ENCODE data around the gene ZIC1.

DNA sequence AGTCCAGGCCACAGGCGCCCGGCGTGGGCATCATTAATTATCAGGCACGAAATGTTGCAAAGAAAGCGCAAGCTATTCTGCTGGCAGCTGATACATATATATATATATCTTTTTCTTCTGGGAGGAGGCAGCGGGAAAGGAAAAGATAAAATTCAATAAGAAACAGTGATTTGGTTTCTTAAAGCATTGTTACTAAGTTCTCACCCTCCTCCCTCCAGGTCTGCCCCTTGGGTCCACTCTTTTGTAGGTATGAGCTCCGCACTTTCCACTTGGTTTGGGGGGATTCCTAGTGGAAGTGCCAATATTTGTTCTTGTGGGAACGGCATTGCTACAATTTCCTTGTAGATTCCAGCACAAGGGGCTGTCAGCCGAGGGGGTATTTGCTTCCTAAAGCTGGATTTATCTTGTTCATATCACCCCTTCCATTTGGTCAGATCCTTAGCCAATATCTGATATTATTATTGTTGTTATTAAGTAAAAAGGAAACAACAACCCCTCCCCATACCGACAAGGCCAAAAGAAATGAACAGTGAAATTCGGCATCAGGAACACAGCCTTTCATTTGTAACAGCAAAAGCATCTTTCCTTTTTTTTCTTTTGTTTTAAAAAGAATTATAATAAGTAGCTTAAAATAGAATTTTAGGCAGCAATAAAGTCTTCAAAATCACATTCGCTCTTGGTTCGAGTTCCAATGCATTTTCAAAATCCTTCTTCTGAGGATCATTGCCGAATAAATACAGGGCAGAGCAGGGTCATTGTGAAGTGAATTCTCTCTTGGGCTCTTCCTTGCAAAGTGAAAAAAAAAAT lies 15.6 kb downstream of the ZIC1 start:
- TF ChIP-seq, protein P1, sequence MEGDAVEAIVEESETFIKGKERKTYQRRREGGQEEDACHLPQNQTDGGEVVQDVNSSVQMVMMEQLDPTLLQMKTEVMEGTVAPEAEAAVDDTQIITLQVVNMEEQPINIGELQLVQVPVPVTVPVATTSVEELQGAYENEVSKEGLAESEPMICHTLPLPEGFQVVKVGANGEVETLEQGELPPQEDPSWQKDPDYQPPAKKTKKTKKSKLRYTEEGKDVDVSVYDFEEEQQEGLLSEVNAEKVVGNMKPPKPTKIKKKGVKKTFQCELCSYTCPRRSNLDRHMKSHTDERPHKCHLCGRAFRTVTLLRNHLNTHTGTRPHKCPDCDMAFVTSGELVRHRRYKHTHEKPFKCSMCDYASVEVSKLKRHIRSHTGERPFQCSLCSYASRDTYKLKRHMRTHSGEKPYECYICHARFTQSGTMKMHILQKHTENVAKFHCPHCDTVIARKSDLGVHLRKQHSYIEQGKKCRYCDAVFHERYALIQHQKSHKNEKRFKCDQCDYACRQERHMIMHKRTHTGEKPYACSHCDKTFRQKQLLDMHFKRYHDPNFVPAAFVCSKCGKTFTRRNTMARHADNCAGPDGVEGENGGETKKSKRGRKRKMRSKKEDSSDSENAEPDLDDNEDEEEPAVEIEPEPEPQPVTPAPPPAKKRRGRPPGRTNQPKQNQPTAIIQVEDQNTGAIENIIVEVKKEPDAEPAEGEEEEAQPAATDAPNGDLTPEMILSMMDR (optimal IDR thresholded peaks at IDR 0.05 in 1 of 3, IDR thresholded peaks at IDR 0.05 in 1 of 3, conservative IDR thresholded peaks at IDR 0.05 in 1 of 3; ENCODE audit: extremely low read depth in 1 of 3, insufficient read depth in 2 of 3, low read length in 3 of 3): no peak
- TF ChIP-seq EZH2 (IDR thresholded peaks at IDR 0.05; ENCODE audit: low read length): no peak

All from keratinocyte (primary cell).